GM19468 (cell line): ENCODE results near the gene IER5.

Experiments used
- ATAC-seq: cut with Tn5 transposase; IDR thresholded peaks from one replicate; pipeline ENCODE4 v1.9.1; 2021; ENCODE audit warnings: mild to moderate bottlenecking, moderate library complexity, moderate number of reproducible peaks; ENCODE audit not compliant: unreplicated experiment; ENCODE audit errors: extremely low read depth

Gene IER5

GRCh38 chr1:181094416-181095212, 6.1 kb downstream of the IER5 start:
- ATAC-seq = no peak

- no peak for ATAC-seq
Observed at GRCh38 chr1:181095260-181095659, 6.8 kb downstream of the IER5 start.

- no peak for ATAC-seq
Observed at GRCh38 chr1:181095763-181096184, 7.3 kb downstream of the IER5 start.

GRCh38 chr1:181097242-181097641, 8.7 kb downstream of the IER5 start:
- ATAC-seq = no peak

GRCh38 chr1:181099152-181100014, 10.9 kb downstream of the IER5 start:
- ATAC-seq = peak; percentile 41

GRCh38 chr1:181100015-181100905, 11.8 kb downstream of the IER5 start:
- no peak for ATAC-seq

GRCh38 chr1:181100934-181101333, 12.4 kb downstream of the IER5 start:
- ATAC-seq = no peak

- ATAC-seq = no peak
Observed at GRCh38 chr1:181101581-181102226, 13.2 kb downstream of the IER5 start.

GRCh38 chr1:181102841-181103240, 14.3 kb downstream of the IER5 start:
- ATAC-seq = no peak

- no peak for ATAC-seq
Observed at GRCh38 chr1:181103399-181103798, 14.9 kb downstream of the IER5 start.

- ATAC-seq = no peak
Observed at GRCh38 chr1:181104042-181104789, 15.7 kb downstream of the IER5 start.

- no peak for ATAC-seq
Observed at GRCh38 chr1:181104790-181105133, 16.3 kb downstream of the IER5 start.

GRCh38 chr1:181105134-181106021, 16.9 kb downstream of the IER5 start:
- peak; percentile 45 for ATAC-seq

- ATAC-seq = no peak
Observed at GRCh38 chr1:181106022-181106312, 17.5 kb downstream of the IER5 start.

- no peak for ATAC-seq
Observed at GRCh38 chr1:181106479-181106878, 18.0 kb downstream of the IER5 start.

GRCh38 chr1:181107711-181108110, 19.2 kb downstream of the IER5 start:
- no peak for ATAC-seq

- ATAC-seq = no peak
Observed at GRCh38 chr1:181108304-181108867, 19.9 kb downstream of the IER5 start.

- no peak for ATAC-seq
Observed at GRCh38 chr1:181110013-181110412, 21.5 kb downstream of the IER5 start.
